Fibroblast of villous mesenchyme (primary cell): ENCODE data around the gene AIM2. TPM values are rescaled to one million over a fixed set of nuclear protein-coding genes. Genes with fewer than 3 reads are reported as not detected.
"Not testable (repeated sequence)": the region's sequence is repeated elsewhere in the genome, so short reads cannot be mapped to it uniquely, and the experiment has no call there.

Source experiments
- DNase-seq: peaks from one replicate; pipeline ENCODE4 v3.0.0-alpha.2; 2010; ENCODE audit warnings: low read depth
- H3K4me3 ChIP-seq: 2 replicates; pipeline ENCODE4 v1.5.1; 2011; ENCODE audit warnings: low read depth, mild to moderate bottlenecking, low read length
- CTCF ChIP-seq: IDR thresholded peaks from 2 replicates; pipeline ENCODE4 v1.5.1; 2012; ENCODE audit warnings: low read depth, mild to moderate bottlenecking, low read length; ENCODE audit not compliant: insufficient read depth
- total RNA-seq: library from RNA; depleted of rRNA; stranded (reverse); fragments of >200 nt; gene quantifications from 2 replicates; pipeline ENCODE4 v1.2.3, GENCODE V29; 2012

AIM2 gene
- total RNA-seq, 1 donor = not detected

- TF ChIP-seq CTCF = no peak
- DNase-seq = no peak
- no peak overlapping the region for H3K4me3 ChIP-seq
Measured at GRCh38 chr1:159040893-159041724, 35.5 kb downstream of the AIM2 start.

GRCh38 chr1:159040206-159040605, 36.4 kb downstream of the AIM2 start:
- H3K4me3 ChIP-seq = no peak overlapping the region
- no peak for TF ChIP-seq CTCF
- peak; percentile 33 for DNase-seq

GRCh38 chr1:159030877-159031447, 45.6 kb downstream of the AIM2 start:
- no peak for DNase-seq
- no peak overlapping the region for H3K4me3 ChIP-seq
- TF ChIP-seq CTCF = no peak

- no peak for TF ChIP-seq CTCF
- no peak for DNase-seq
- no peak overlapping the region for H3K4me3 ChIP-seq
Measured at GRCh38 chr1:159030311-159030710, 46.3 kb downstream of the AIM2 start.

- not testable (repeated sequence) for DNase-seq, H3K4me3 ChIP-seq
Measured at GRCh38 chr1:159026841-159027240, 49.7 kb downstream of the AIM2 start.

- no peak for DNase-seq
- H3K4me3 ChIP-seq = no peak overlapping the region
- no peak for TF ChIP-seq CTCF
Measured at GRCh38 chr1:159025043-159025442, 51.5 kb downstream of the AIM2 start.

GRCh38 chr1:159023723-159024122, 52.8 kb downstream of the AIM2 start:
- DNase-seq = no peak
- TF ChIP-seq CTCF = no peak
- no peak overlapping the region for H3K4me3 ChIP-seq
